Suprapubic skin (tissue), 4 donors: Measurements from ENCODE around the gene SPATC1L. TPM values are rescaled to one million over a fixed set of nuclear protein-coding genes. Genes with fewer than 3 reads are reported as not detected.
A peak's percentile ranks its signal among the peaks of the same experiment; 100 is the strongest.

ENCODE experiments used
- DNase-seq, 2 donors: peaks; one replicate each; pipeline ENCODE4 v3.0.0-alpha.2; 2019; ENCODE audit warnings: low spot score in 2 of 2
- H3K27ac ChIP-seq: fragments of 200-600 bp; sonication (generic); one replicate; pipeline ENCODE4 v1.5.1; 2019
- H3K27me3 ChIP-seq: fragments of 200-600 bp; sonication (generic); one replicate; pipeline ENCODE4 v1.5.1; 2019
- H3K36me3 ChIP-seq: fragments of 200-600 bp; sonication (generic); one replicate; pipeline ENCODE4 v1.5.1; 2019
- H3K4me1 ChIP-seq: fragments of 200-600 bp; sonication (generic); one replicate; pipeline ENCODE4 v1.5.1; 2019
- H3K4me3 ChIP-seq: fragments of 200-600 bp; sonication (generic); one replicate; pipeline ENCODE4 v1.5.1; 2019; ENCODE audit warnings: mild to moderate bottlenecking
- H3K9me3 ChIP-seq: fragments of 200-600 bp; sonication (generic); one replicate; pipeline ENCODE4 v1.5.1; 2019
- CTCF ChIP-seq, 2 donors: fragments of 200-600 bp in 1 of 2; fragments of 450-650 bp in 1 of 2; sonication (generic) in 1 of 2; IDR thresholded peaks; one replicate each; pipeline ENCODE4 v1.5.1; 2016 to 2019; ENCODE audit warnings: antibody characterized with exemption in 2 of 2, mild to moderate bottlenecking in 1 of 2, moderate library complexity in 1 of 2
- EP300 ChIP-seq: sonication (generic); formaldehyde crosslinking; IDR thresholded peaks from one replicate; pipeline ENCODE4 v1.6.1; 2017; ENCODE audit warnings: antibody characterized with exemption
- POLR2A ChIP-seq, 2 donors: fragments of 450-650 bp; IDR thresholded peaks; one replicate each; pipeline ENCODE4 v1.6.1; 2017; ENCODE audit warnings: antibody characterized with exemption in 2 of 2, mild to moderate bottlenecking in 2 of 2, moderate library complexity in 2 of 2
- POLR2AphosphoS5 ChIP-seq, 3 donors: sonication (generic); formaldehyde crosslinking; IDR thresholded peaks; one replicate each; pipeline ENCODE4 v1.6.1; 2017; ENCODE audit warnings: antibody characterized with exemption in 3 of 3
- WGBS: methylation state at CpG from one replicate; pipeline ENCODE4 v1.1.5; 2018; 5-methylcytosine and 5-hydroxymethylcytosine counted together
- total RNA-seq, 4 donors: library from RNA; depleted of rRNA; stranded (reverse); fragments of >200 nt; gene quantifications; one replicate each; pipeline ENCODE4 v1.1.0, GENCODE V29; 2016

Gene SPATC1L
- total RNA-seq, 4 donors from 2014 or later: 2.5 to 15.0 (median 6.9) TPM

GRCh38 chr21:46131838-46132651 is 52.2 kb downstream of the SPATC1L start:
- Histone ChIP-seq H3K4me3 (no peak overlapping the region), H3K27ac (no peak overlapping the region), H3K36me3 (peaks cover 19% of the 10 kb centered on the region), H3K27me3 (no peaks in the 10 kb centered on the region), H3K4me1 (no peaks in the 10 kb centered on the region), H3K9me3 (no peaks in the 10 kb centered on the region)
- TF ChIP-seq EP300 (no peak), POLR2A (IDR thresholded peaks at IDR 0.05) (no peak), CTCF (IDR thresholded peaks at IDR 0.05) (no peak), POLR2AphosphoS5 (IDR thresholded peaks at IDR 0.05) (no peak)
- DNase-seq: no peak
- 96% methylated on average over 34 of the region's 85 CpGs for WGBS

- no peaks in the 10 kb centered on the region for H3K4me1 ChIP-seq
- H3K36me3 ChIP-seq: peaks cover 24% of the 10 kb centered on the region
- no peaks in the 10 kb centered on the region for H3K9me3 ChIP-seq
- H3K4me3 ChIP-seq: no peak overlapping the region
- no CpG with 5 or more reads among the region's 4 CpGs for WGBS
- no peaks in the 10 kb centered on the region for H3K27me3 ChIP-seq
- no peak for TF ChIP-seq POLR2A (IDR thresholded peaks at IDR 0.05)
- TF ChIP-seq CTCF (IDR thresholded peaks at IDR 0.05): no peak
- no peak for TF ChIP-seq EP300
- no peak for TF ChIP-seq POLR2AphosphoS5 (IDR thresholded peaks at IDR 0.05)
- no peak overlapping the region for H3K27ac ChIP-seq
- DNase-seq: no peak
Measured at GRCh38 chr21:46131588-46131837, 52.7 kb downstream of the SPATC1L start.

GRCh38 chr21:46130831-46131587 is 53.2 kb downstream of the SPATC1L start:
- TF ChIP-seq POLR2AphosphoS5 (IDR thresholded peaks at IDR 0.05): no peak
- TF ChIP-seq POLR2A (IDR thresholded peaks at IDR 0.05): no peak
- no peak for TF ChIP-seq EP300
- TF ChIP-seq CTCF (IDR thresholded peaks at IDR 0.05): no peak
- no peak overlapping the region for H3K27ac ChIP-seq
- 40% methylated on average over 13 of the region's 22 CpGs for WGBS
- H3K36me3 ChIP-seq: peaks cover 29% of the 10 kb centered on the region
- no peaks in the 10 kb centered on the region for H3K9me3 ChIP-seq
- no peaks in the 10 kb centered on the region for H3K27me3 ChIP-seq
- DNase-seq: no peak
- no peak overlapping the region for H3K4me3 ChIP-seq
- H3K4me1 ChIP-seq: no peaks in the 10 kb centered on the region

- H3K4me3 ChIP-seq: no peak overlapping the region
- H3K36me3 ChIP-seq: peaks cover 38% of the 10 kb centered on the region
- no peak for TF ChIP-seq POLR2A (IDR thresholded peaks at IDR 0.05)
- TF ChIP-seq CTCF (IDR thresholded peaks at IDR 0.05): no peak
- TF ChIP-seq POLR2AphosphoS5 (IDR thresholded peaks at IDR 0.05): no peak
- no peak for TF ChIP-seq EP300
- DNase-seq: peak in 1 of 2 donors; percentile 60
- H3K9me3 ChIP-seq: no peaks in the 10 kb centered on the region
- no peaks in the 10 kb centered on the region for H3K4me1 ChIP-seq
- no peak overlapping the region for H3K27ac ChIP-seq
- WGBS: 61% methylated on average over 9 of the region's 27 CpGs
- H3K27me3 ChIP-seq: no peaks in the 10 kb centered on the region
Measured at GRCh38 chr21:46129846-46130651, 54.2 kb downstream of the SPATC1L start.
